GM12874 (cell line): ENCODE results near the gene TYW1.

Source experiments
- TF ChIP-seq, protein P1 (sequence below): IDR thresholded peaks from 2 replicates; pipeline ENCODE4 v1.5.1; 2011; ENCODE audit warnings: low read depth, mild to moderate bottlenecking, control low read depth, low read length, moderate library complexity; ENCODE audit not compliant: insufficient read depth

TYW1 gene

GRCh38 chr7:66957595-66958290 is 38.9 kb upstream of the TYW1 start:
- TF ChIP-seq, protein P1, sequence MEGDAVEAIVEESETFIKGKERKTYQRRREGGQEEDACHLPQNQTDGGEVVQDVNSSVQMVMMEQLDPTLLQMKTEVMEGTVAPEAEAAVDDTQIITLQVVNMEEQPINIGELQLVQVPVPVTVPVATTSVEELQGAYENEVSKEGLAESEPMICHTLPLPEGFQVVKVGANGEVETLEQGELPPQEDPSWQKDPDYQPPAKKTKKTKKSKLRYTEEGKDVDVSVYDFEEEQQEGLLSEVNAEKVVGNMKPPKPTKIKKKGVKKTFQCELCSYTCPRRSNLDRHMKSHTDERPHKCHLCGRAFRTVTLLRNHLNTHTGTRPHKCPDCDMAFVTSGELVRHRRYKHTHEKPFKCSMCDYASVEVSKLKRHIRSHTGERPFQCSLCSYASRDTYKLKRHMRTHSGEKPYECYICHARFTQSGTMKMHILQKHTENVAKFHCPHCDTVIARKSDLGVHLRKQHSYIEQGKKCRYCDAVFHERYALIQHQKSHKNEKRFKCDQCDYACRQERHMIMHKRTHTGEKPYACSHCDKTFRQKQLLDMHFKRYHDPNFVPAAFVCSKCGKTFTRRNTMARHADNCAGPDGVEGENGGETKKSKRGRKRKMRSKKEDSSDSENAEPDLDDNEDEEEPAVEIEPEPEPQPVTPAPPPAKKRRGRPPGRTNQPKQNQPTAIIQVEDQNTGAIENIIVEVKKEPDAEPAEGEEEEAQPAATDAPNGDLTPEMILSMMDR = no peak

GRCh38 chr7:66958538-66959350 is 37.9 kb upstream of the TYW1 start:
- TF ChIP-seq, protein P1 = no peak

DNA sequence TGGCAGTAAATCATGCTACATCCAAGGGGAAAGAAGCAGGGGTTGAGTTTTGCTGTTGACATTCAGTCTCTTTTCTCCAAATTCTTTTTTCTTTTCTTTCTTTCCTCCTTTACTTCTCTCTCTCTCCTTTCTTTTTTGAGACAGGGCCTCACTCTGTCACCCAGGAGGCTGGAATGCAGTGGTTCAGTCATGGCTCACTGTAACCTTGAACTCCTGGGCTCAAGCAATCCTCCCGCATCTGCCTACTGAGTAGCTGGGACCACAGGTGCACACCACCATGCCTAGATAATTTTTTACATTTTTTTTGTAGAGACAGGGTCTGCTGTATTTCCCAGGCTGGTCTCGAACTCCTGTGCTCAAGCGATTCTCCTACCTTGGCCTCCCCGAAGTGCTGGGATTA is 36.4 kb upstream of the TYW1 start:
- TF ChIP-seq, protein P1 = no peak

DNA sequence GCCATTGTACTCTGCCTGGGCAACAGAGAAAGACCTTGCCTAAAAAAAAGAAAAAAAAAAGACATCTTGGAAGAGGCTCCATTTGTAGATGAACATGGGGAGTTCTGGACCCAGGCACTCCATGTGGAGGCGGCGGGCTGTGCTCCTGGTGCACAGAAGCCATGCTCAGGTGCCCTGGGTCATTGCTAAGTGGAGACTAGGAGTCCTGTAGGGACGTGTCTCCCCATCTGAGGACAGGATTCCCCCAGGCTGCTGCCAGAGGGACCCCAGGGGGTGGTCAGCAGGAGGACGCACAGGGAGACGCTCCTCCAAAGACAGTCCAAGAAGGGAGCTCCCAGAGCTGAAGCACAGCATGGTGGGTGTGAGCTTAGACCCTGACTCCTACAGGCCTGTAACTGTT is 35.5 kb upstream of the TYW1 start:
- TF ChIP-seq, protein P1 = no peak

DNA sequence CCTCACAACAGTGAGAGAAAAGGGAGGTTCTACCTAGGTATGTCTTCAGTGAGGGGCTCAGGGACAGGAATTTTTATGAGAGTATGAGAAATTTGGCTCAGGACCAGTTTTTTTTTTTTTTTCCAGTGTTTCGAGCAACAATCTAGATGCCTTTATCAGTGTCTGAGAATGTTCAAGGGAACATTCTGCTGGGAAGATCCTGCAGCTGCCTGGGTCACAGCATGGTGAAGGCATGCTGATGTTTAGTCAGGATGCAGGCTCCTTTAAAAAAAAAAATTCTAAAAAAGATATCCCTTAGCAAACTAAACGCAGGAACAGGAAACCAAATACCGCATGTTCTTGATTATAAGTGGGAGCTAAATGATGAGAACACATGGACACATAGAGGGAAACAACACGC is 32.2 kb upstream of the TYW1 start:
- TF ChIP-seq, protein P1 = no peak

- TF ChIP-seq, protein P1 = no peak
Observed at GRCh38 chr7:66967029-66967428, 29.6 kb upstream of the TYW1 start.

DNA sequence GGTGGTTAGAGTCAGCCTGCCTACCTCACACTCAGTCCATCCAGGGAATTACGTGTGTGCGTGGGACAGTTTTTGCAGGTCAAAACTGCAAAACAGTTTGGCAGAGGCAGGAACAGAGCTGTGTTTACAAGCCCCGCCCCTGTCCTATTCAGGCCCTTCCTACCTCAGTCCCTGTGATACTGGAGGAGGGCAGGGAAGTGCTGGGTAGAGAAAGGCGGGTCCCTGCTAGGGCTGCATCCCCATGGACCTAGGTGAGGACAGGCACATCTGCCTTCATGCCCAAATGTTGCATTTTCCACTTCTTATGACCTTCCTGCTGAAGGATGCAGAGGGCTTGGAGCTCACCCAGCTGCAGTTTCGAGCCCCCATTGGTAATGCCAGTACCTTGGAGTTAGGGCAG is 26.3 kb upstream of the TYW1 start:
- TF ChIP-seq, protein P1 = no peak
